Keratinocyte (primary cell): ENCODE results near the gene CDRT4.
"Not testable (repeated sequence)": the region's sequence is repeated elsewhere in the genome, so short reads cannot be mapped to it uniquely, and the experiment has no call there.

Experiments
- CTCF ChIP-seq, 3 experiments: IDR thresholded peaks in 1 of 3; conservative IDR thresholded peaks in 1 of 3; optimal IDR thresholded peaks in 1 of 3; 2 replicates in 2 of 3; 3 replicates in 1 of 3; pipeline versions ENCODE3 to v1.5.1; 2011; ENCODE audit warnings: low read length in 3 of 3, mild to moderate bottlenecking in 3 of 3, moderate library complexity in 2 of 3, control low read depth in 1 of 3, inconsistent platforms in 1 of 3; ENCODE audit not compliant: insufficient read depth in 2 of 3; ENCODE audit errors: extremely low read depth in 1 of 3
- EZH2 ChIP-seq: IDR thresholded peaks from one replicate; pipeline ENCODE4 v1.6.1; 2012; ENCODE audit warnings: inconsistent platforms, mild to moderate bottlenecking, low read length, moderate library complexity

GRCh38 chr17:15439205-15439985 is 28.0 kb downstream of the CDRT4 start:
- not testable (repeated sequence) for TF ChIP-seq CTCF (optimal IDR thresholded peaks at IDR 0.05 in 1 of 3, IDR thresholded peaks at IDR 0.05 in 1 of 3, conservative IDR thresholded peaks at IDR 0.05 in 1 of 3; ENCODE audit: extremely low read depth in 1 of 3, insufficient read depth in 2 of 3, low read length in 3 of 3); EZH2
